ENCODE results near the gene ANKRD40.

GRCh38 chr17:50719144-50719923, 11.6 kb upstream of the ANKRD40 start, which contains the start of gene LUC7L3:
- TF ChIP-seq CTCF (IDR thresholded peaks at IDR 0.05; ENCODE audit: low read depth, low read length) (no peak), EZH2phosphoT487 (IDR thresholded peaks at IDR 0.05; ENCODE audit: low read depth) (no peak)

Measured in OCI-LY3 (cell line).